ENCODE results near the gene TMEM176B.

Gene TMEM176B

DNA sequence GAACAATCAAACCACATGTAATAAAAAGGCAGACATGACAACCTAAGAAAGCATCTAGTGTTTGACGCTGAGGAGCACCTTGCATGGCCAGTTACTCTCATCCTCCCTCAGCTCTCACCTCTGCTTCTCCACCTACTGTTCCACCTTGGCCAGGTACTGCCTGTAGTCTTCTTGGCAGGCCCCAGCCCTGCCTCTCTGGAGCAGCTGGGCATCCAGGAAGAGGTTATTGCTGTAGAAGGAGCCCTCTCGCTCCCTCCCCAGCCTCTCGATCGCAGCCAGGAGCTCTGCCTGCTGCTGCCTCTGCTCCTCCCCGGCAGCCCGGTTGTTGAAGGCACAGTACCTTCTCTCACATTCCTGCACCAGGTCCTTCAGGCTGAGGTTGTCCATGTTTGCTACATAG lies 53.2 kb downstream of the TMEM176B start:
- no peak for DNase-seq

DNA sequence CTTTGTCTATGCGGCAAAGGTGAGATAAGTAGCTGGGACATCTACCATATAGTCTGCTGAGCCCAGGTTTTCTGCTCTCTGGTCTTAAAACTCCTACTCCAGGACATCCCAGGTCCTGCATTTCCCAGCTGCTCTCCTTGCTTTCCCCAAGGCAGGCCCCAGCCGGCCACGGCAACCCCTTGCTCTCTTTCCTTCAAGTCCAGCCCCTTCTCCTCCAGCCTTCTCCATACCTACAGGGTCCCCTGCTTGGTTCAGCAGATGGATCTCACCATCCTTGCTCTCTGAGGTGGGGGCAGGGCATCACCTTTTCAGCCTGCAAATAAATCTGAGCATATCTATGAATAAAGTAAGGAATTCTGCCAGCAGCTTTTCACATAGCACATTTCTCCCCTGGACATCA lies 54.3 kb downstream of the TMEM176B start:
- DNase-seq = no peak

DNA sequence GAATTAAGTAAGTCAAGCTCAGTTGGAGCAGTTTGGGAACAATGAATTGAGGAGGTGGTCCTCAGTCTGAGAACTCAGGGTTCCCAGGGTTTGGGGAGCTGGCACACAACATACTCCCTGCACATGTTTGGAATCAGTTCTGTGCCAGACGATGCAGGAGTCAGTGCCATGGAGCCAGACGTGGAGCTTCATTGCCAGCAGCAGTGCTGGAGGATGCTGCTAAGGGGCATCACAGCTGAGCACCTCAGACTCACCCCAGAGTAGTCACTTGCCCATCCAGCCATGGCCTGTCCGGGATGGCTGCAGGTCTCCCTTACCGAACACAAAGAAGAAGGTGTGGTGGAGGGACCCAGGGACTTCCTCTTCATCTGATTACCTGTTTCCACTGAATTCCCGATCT lies 55.1 kb downstream of the TMEM176B start:
- no peak for DNase-seq

DNA sequence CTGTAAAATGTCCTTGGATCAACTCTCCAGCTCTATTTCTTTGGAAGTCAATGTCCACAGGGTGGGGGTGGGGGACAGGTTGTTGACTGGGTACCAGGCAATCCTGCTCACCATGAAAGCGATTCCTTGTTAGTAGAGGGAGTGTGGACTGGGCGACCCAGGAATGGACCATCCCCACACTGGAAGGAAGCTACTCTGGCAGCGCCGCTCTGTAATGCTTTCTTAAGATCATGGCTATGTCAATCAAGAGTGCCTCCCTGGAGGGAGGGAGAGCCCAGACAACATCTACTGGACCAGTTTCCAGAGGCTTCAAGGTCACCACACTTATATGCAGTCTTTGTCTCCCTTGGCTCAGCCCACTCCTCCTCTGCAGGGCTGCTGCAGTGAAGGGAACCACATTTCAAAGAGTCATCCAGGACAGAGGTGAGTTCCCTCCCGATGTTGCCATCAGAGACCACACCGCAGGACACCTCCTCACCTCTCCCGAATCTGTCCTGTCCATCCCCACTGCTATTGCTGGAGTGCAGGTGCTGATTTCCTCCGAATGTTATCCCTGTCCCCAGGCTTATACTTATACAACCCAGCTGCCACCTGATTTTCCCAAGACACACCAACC lies 56.0 kb downstream of the TMEM176B start:
- no peak for DNase-seq

DNA sequence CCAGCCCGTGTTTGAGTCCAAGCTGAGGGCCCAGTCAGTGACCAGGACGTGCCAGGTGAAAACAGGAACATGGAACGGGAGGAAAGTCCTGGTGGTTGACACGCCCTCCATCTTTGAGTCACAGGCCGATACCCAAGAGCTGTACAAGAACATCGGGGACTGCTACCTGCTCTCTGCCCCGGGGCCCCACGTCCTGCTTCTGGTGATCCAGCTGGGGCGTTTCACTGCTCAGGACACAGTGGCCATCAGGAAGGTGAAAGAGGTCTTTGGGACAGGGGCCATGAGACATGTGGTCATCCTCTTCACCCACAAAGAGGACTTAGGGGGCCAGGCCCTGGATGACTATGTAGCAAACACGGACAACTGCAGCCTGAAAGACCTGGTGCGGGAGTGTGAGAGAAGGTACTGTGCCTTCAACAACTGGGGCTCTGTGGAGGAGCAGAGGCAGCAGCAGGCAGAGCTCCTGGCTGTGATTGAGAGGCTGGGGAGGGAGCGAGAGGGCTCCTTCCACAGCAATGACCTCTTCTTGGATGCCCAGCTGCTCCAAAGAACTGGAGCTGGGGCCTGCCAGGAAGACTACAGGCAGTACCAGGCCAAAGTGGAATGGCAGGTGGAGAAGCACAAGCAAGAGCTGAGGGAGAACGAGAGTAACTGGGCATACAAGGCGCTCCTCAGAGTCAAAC lies 57.7 kb downstream of the TMEM176B start:
- no peak for DNase-seq
